HG03064 (cell line): ENCODE results near the gene BICD1.
A peak's percentile ranks its signal among the peaks of the same experiment; 100 is the strongest.

Source experiments
- ATAC-seq: cut with Tn5 transposase; IDR thresholded peaks from one replicate; pipeline ENCODE4 v1.9.1; 2021; ENCODE audit warnings: low read depth; ENCODE audit not compliant: unreplicated experiment

The BICD1 gene

GRCh38 chr12:32139064-32139421 is 32.4 kb downstream of the BICD1 start:
- peak; percentile 81 for ATAC-seq

- ATAC-seq, result no peak
Observed at GRCh38 chr12:32140877-32141276, 34.2 kb downstream of the BICD1 start.

GRCh38 chr12:32145096-32145495 is 38.4 kb downstream of the BICD1 start:
- ATAC-seq, result no peak

GRCh38 chr12:32146074-32146873 is 39.6 kb downstream of the BICD1 start:
- no peak for ATAC-seq

GRCh38 chr12:32148372-32148771 is 41.7 kb downstream of the BICD1 start:
- ATAC-seq, result no peak

GRCh38 chr12:32149489-32149888 is 42.8 kb downstream of the BICD1 start:
- ATAC-seq, result no peak

GRCh38 chr12:32151086-32151485 is 44.4 kb downstream of the BICD1 start:
- ATAC-seq, result no peak

GRCh38 chr12:32151552-32151951 is 44.9 kb downstream of the BICD1 start:
- ATAC-seq, result no peak

GRCh38 chr12:32155041-32155440 is 48.4 kb downstream of the BICD1 start:
- ATAC-seq, result no peak

GRCh38 chr12:32155961-32156529 is 49.4 kb downstream of the BICD1 start:
- ATAC-seq, result no peak

GRCh38 chr12:32158525-32158924 is 51.9 kb downstream of the BICD1 start:
- no peak for ATAC-seq

- no peak for ATAC-seq
Observed at GRCh38 chr12:32159381-32159780, 52.7 kb downstream of the BICD1 start.

GRCh38 chr12:32159925-32160324 is 53.3 kb downstream of the BICD1 start:
- no peak for ATAC-seq

- no peak for ATAC-seq
Observed at GRCh38 chr12:32161058-32161457, 54.4 kb downstream of the BICD1 start.

GRCh38 chr12:32163596-32163995 is 56.9 kb downstream of the BICD1 start:
- ATAC-seq, result no peak

- ATAC-seq, result no peak
Observed at GRCh38 chr12:32166510-32166909, 59.9 kb downstream of the BICD1 start.

GRCh38 chr12:32170437-32170998 is 63.9 kb downstream of the BICD1 start:
- ATAC-seq, result no peak

GRCh38 chr12:32171211-32171610 is 64.6 kb downstream of the BICD1 start:
- ATAC-seq, result no peak

- ATAC-seq, result no peak
Observed at GRCh38 chr12:32176606-32177005, 70.0 kb downstream of the BICD1 start.

- ATAC-seq, result no peak
Observed at GRCh38 chr12:32178341-32179010, 71.8 kb downstream of the BICD1 start.

GRCh38 chr12:32179011-32179395 is 72.4 kb downstream of the BICD1 start:
- no peak for ATAC-seq
